HG03521 (cell line): Measurements from ENCODE around the gene DPH5.
A peak's percentile ranks its signal among the peaks of the same experiment; 100 is the strongest.
"Not testable (repeated sequence)": the region's sequence is repeated elsewhere in the genome, so short reads cannot be mapped to it uniquely, and the experiment has no call there.

Experiments
- ATAC-seq: cut with Tn5 transposase; IDR thresholded peaks from one replicate; pipeline ENCODE4 v1.9.1; 2021; ENCODE audit warnings: mild to moderate bottlenecking, moderate library complexity; ENCODE audit not compliant: unreplicated experiment

DPH5 gene, protein sequence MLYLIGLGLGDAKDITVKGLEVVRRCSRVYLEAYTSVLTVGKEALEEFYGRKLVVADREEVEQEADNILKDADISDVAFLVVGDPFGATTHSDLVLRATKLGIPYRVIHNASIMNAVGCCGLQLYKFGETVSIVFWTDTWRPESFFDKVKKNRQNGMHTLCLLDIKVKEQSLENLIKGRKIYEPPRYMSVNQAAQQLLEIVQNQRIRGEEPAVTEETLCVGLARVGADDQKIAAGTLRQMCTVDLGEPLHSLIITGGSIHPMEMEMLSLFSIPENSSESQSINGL

DNA sequence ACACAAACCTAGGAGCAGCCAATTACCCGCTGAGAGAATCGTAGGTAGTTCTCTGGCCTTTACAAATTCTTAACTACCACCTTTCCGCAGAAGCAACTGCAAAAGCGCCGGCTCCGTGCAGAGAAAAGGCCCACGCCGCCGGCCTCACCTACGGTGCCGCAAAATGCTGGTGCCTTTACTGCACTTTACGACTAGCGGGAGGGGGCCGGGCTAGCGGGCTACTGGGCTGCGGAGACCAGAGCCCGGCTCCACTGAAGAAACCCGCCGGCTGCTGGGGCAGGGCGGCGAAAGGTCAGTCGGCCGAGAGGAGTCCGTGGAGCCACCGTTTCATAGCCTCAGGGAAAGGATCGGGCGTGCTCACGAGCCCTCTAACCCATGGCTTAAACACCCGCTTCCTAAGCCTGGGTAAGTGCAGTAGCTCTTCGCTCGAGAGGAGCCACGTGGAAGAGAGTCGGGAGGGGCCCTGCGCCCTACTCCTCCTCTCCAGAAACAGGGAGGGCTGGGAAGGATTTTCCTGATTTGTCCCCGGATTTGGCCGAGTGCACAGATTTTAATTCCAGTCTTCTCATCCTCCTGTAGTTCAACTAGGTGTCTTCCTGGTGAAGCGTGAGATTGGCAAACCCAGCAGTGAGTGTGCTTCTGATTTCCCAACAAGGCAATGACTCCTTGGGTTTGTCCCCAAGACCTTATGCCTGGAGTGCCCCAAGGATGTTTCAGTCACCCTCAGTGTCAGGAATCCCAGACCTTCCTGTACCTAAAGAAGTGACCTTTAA is at the start of gene DPH5:
Gene DPH5 (minus strand): TSS at position 128 of the 773 bp plus-strand sequence. CDS start 341 bp downstream, outside the sequence.
- peak; percentile 88 for ATAC-seq

DNA sequence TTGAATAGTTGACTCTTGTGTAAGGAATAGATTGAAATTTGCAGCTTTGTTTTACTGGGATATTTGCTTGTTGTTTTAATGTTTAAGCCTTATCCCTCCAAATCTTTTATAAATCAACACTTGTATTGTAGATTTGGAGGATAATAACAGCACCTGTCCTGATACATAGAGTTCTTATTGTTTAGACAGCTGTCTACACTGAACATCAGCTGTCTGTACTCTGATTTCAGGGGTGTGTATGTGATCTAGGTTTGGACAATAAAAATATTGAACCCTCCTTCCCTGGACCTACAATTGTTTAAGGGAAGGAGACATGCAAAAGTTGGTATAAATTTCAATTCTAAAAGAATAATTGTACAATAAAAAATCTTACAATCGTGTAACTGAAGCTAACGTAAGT is 48.3 kb upstream of the DPH5 start:
- no peak for ATAC-seq

DNA sequence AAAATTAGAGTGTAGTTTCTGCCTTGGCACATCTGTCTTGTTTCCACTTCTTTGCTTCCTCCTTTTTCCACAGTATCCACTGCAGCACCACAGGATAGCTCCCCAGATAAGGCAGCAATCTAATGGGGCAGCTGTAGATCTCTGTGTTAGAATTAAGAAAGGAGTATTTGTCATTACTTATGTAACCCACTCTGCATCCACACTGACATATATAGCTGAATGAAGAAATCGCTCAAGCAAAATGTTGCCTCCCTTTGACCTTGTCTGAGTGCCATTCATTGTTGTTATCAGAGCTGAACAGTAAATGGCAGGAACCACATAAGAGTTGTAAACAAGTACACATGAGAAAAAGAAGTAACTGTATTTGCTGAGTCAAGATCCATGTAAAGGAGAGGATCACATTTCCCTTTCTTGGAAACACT is 45.9 kb upstream of the DPH5 start:
- no peak for ATAC-seq

DNA sequence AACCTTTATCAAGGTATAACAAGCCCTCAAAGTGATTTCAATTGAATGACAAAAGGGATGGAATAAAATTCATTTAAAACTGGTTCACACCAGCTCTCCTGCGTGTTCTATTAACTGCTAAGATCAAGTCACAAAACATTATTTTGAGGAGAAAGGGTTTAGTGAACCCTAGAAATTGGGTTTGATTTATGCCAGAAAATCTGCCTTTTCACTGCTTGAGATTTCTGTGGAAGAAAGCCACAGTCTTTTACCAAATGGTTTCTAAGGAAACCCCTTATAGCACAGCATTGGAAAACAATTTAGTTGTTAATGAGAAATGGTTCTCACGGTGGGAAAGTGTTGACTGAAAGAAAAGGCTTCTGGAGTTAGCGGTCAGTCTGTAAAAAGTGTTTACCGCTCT is 43.6 kb upstream of the DPH5 start:
- no peak for ATAC-seq

DNA sequence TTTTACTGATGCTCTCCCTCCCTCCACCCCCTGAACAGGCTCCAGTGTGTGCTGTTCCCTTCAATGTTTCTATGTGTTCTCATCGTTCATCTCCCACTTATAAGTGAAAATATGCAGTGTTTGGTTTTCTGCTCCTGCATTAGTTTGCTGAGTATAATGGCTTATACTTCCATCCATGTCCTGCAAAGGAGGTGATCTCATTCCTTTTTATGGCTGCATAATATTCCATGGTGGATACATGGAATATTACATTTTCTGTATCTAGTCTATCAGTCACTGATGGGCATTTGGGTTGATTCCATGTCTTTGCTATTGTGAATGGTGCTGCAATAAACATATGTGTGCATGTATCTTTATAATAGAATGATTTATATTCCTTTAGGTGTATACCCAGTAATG is 41.4 kb upstream of the DPH5 start:
- not testable (repeated sequence) for ATAC-seq

DNA sequence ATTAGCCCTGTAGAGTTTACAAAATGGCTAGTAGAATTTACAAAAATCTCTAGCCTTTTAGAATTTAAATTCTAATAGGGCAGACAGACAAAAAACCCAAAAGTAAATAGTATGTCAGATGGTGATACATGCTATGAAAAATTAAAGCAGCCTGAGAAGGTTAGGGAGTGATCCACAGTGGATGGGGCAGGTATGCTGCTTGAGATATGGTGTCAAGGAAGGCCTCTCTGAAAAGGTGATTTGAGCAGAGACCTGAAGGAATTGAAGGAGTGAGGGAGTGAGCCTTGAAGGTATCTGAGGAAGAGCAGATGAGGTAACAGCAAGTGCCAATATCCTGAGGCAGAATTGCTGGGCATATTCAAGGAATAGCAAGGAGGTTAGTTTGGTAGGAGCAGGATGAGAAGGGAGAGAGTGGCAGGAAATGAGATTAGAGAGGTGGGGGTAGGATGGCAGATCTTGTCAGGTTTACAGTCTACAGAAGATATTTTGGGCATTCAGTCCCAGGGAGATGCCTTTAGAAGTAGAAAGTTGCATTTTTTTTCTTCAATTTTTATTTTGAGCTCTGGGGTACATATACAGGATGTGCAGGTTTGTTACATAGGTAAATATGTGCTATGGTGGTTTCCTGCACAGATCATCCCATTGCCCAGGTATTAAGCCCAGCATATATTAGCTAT is 40.8 kb upstream of the DPH5 start:
- ATAC-seq: no peak

DNA sequence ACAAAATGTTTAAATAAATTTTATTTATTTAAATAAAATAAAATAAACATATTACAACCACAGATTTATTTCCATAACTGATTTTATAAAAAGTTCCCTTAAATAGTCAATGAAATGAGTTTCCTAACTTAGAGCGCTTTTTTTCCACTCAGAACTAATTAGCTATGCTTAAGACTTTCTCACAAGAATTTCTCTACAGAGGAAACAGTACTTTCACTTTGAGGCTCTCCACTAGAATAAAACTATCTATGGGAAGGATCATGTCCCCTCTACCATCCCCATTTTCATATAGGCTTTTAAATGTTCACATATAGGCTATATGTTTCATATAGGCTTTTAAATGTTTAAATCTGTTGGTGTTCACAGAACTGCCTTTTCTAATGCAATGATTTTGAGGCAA is 40.0 kb upstream of the DPH5 start:
- ATAC-seq: no peak

DNA sequence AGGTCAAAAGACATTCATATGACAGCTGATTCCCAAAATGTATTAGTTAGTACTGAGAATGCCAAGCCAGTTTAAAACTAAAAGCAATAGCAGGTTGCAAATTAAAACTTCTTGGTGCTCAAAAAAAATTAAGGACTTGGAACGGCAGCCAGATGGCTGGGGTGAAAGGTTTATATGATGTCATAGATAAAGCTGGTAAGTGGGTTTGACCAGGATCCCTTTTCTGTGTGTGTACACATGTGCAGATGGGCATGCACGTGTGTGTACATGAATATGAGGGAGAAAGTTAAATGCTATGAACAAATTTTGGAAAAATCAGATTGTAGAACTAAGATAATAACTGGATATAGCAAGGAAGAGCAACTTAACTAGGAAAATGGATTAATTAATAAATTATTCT is 39.1 kb upstream of the DPH5 start:
- ATAC-seq: no peak

DNA sequence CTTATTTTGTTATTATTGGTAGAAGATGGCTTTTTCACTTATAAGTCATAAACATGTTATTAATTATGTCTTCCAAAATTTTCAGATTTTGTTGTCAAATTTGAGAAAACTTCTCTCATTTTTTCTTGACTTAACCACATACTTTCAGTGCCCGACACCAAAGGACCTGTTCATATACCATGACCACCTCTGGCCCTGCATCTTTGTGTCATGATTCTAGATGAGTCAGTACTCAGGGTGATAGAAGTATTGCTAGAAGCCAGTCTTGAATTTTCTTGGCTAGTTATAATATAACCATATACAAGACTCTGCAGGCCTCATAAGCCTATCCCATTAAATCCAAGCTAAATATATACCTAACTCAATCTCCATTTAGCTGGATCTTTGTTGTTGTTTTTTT is 35.4 kb upstream of the DPH5 start:
- ATAC-seq: peak; percentile 65

DNA sequence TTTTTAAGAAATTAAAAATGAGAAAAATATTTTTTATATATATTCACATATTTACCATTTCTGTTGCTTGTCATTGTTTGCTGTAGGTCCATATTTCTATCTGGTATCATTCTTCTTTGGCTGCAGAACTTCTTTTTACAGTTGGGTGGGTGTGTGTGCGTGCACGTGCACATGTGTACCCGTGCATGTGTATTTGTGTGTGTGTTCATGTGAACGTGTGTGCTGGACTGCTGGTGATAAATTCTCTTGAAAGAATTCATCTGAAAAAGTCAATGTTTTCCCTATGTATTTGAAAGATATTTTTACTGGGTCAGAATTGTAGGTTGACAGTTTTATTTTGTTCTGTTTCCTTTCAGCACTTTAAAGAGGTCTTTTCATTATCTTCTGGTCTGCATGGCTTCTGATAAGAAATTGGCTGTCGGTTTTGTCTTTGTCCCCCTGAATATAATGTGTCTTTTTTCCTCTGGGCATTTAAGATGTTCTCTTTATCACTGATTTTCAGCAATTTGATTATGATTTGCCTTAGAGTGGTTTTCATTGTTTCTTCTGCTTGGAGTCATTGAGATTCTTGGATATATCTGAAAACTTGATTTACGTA is 34.5 kb upstream of the DPH5 start:
- ATAC-seq: no peak

DNA sequence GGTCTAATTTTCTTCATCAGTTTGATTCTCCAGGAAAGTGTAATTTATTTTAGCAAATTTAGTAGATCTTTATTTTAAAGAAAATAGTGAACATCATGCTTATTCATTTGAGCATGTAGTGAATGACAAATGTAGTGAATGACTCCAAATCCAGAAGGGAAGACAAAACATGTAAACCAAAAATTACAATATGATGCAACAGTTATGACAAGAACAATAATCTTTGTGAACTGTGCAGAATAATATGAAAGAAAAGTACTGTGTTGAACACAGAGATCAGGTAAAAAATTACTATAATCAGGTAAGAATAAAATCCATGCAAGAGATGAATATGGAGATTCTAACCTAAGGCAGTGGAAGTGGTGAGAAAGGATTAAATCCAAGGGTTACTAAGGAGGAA is 30.0 kb upstream of the DPH5 start:
- no peak for ATAC-seq

DNA sequence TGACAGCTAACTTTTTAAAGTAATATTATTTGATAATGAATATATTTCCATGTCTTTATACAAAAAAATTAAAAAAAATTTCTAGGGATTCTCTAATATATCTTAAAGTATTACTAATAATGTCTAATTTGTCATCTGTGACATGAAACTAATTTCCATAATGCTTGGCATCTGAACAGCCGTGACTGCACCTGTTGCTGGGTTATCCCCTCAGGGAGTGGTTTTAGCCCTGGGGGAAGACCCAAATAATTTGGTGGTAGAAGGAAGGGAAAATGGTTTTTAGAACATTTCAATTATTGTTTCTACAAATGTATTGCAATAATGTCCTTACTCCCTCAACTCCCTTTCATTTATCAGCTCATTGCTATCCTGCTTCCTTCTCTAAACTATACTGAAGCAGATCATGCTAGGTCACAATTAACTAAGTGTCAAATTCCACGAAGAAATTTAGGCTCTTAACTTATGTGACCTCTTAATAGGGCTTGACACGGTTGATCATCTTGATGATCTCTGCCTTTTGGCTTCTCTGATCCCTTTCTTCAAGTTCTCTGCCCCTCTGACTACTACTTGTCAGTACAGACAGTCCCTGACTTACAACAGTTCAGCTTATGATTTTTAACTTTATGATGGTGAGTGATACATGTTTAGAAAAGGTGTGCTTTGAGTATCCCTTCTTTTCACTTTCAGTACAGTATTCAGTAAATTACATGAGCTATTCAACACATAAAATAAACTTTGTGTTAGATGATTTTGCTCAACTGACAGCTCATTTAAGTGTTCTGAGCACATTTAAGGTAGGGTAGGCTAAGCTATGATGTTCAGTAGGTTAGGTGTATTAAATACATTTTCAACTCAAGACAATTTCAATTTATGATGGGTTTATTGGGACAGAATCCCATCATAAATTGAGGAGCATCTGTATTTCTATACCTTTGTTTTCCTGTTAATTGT is 26.4 kb upstream of the DPH5 start:
- peak; percentile 83 for ATAC-seq

DNA sequence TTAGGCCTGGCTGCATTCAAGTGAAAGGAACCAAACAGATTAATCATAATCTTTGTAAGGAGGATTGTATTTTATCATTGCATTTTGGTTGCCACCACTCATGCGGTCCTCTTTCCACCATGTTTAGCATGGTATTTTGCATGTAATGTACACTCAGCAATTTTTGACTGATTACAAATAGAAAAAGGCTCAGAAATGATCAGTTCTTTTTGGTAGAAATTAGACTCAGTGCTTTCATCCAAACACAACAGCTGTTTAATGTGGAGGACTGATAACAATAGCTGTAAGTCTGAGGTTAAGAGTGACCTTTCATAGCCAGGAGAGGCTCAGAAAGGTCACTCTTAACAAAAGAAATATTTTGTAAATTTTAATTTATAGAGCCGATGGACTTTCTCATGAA is 25.3 kb upstream of the DPH5 start:
- ATAC-seq: no peak

DNA sequence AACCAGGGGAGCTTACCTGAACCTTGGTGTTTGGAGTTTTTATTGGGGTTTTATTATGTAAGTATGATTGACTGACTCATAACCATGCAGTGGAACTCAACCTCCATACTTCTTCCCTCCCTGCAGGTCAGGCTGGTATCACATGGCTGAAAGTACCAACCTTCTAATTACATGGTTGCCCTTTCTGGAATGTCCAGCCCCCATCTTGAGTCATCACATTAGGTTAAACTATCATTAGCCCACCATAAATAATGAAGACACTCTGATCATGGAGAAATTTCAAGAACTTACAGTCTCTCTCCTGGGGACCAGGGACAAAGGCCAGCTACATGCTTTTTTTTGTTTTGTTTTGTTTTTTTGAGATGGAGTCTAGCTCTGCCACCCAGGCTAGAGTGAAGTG is 19.2 kb upstream of the DPH5 start:
- no peak for ATAC-seq

DNA sequence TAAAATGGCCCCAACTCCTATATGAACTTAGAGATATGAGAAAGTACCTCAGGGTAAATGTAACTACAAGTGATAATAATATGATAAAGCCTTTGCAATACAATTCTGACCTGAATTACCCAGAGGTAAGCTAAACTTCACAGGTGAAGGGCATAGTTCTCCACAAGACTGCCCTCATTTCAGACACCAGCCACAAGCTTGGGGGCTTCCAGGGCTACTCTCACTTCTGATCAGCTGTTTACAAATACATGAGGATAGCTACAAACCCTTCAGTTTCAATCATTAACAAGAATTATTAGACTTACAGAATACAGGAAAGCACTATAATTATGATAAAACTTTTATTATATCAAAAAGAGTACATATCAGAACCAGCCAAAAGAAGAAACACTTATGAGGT is 18.7 kb upstream of the DPH5 start:
- ATAC-seq: no peak

DNA sequence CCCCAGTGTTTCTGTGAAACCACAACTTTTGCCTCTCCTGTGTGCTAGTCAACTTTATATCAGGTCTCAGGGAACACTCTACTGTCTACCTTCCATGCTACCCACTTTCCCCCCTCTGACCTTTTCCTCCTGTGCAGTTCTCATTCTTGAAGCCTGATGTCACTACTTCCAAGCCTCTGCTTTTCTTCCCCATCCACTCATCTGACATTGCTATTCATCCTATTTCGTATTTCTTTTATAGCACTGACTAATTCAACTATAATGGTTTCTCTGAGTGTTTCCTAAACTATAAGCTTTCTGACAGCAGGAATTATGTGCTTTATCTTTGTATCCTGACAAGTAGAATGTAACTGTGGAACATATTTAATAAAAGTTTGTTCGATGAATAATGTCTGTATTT is 18.2 kb upstream of the DPH5 start:
- no peak for ATAC-seq

DNA sequence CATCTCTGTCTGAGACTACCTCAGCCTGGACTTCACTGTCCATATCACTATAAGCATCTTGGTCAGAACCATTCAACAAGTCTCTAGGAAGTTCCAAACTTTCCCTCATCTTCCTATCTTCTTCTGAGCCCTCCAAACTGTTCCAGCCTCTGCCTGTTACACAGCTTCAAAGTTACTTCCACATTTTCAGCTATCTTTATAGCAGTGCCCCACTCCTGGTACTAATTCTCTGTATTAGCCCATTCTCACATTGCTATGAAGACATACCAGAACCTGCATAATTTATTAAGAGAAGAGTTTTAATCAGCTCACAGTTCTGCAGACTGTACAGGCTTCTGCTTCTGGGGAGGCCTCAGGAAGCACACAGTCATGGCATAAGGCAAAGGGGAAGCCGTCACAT is 15.7 kb upstream of the DPH5 start:
- ATAC-seq: no peak

DNA sequence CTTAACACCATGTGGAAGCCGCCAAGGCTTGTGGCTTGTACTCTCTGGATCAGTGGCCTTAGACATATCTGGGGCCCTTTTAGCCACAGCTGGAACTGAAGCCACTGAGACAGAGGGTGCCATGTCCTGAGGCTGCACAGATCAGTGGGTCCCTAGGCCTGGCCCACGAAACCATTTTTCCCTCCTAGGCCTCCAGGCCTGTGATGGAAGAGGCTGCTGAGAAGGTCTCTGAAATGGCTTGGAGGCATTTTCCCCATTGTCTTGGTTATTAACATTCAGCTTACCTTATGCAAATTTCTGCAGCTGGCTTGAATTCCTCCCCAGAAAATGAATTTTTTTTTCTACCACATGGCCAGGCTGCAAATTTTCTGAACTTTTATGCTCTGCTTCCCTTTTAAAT is 15.1 kb upstream of the DPH5 start:
- no peak for ATAC-seq

DNA sequence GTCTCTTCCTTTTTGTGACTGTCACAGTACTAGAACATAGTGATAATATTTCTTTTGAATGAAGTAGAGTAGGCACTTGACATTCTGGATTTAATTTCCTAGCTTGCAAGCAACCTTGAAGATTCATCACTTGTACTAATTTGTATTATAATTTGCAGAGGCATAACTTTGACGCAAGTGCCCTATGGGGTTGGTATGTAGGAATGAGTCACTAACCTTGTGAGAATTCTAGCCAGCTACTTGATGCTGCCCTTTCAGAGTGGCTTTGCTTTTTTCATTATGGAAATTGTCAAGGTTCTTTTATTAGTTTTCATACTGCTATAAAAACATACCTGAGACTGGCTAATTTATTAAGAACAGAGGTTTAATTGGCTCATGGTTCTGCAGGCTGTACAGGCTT is 13.7 kb upstream of the DPH5 start:
- no peak for ATAC-seq

DNA sequence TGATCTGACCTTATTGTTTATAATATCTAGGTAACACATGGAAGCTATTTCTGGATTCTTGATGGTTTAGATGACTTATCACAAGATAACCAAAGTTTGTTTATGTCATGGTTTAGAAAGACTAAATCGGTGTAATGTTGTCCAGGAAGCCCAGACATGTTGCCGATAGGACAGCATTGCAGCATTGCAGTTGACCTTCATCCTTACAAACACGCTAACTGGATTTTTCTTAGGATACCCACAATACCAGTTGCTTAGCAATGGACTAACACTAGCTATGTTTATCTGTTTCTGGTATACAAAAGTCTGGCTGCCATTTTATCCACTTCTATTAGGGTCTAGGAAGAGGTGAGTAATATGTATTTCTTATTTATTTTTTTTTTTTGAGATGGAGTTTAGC is 11.7 kb upstream of the DPH5 start:
- ATAC-seq: no peak

DNA sequence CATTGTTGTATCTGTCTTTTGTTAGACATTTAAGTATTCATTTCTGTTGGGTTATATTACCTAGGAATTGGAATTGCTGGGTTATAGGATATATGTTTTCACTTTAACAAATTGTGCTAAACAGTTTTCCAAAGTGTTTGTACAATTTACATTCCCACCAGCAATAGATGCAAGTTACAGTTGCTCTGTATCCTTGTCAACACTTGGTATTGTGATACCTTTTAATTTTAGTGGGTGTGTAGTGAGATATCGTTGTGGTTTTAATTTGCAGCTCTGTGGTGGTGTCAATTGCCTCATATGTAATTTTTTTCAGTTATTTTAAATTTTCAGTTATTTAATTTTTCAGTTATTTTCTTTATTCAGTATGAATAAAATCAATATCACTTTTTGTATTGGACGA is 7.4 kb upstream of the DPH5 start:
- ATAC-seq: no peak
